IMR-90 (cell line): ENCODE data around the gene ARHGEF33. TPM values are rescaled to one million over a fixed set of nuclear protein-coding genes. Genes with fewer than 3 reads are reported as not detected.
A peak's percentile ranks its signal among the peaks of the same experiment; 100 is the strongest.

ENCODE experiments used
- ATAC-seq: fragments of 200-7000 bp; cut with Tn5 transposase; 2 replicates; pipeline ENCODE4 v1.9.1; 2020; ENCODE audit warnings: low read depth, mild to moderate bottlenecking, moderate library complexity
- BruUV-seq: library from RNA; stranded (reverse); fragments of 400-500 nt; replicated peaks from 2 replicates; lab custom pipeline; 2021; lab: Mats Ljungman, UMichigan
- CTCF ChIA-PET: fragments of 300-600 bp; formaldehyde crosslinking; extraction: SDS; loops from one replicate; lab custom pipeline; 2021; ENCODE audit warnings: antibody characterized with exemption; lab: Yijun Ruan, JAX
- POLR2A ChIA-PET: fragments of 300-600 bp; sonication (Branson Sonifier 250); formaldehyde crosslinking; loops from one replicate; lab custom pipeline; 2022; ENCODE audit warnings: antibody characterized with exemption; ENCODE audit not compliant: unreplicated experiment; lab: Charles Lee
- DNase-seq: peaks from one replicate; pipeline ENCODE4 v3.0.0; 2013
- H2AFZ ChIP-seq: replicated peaks from 2 replicates; pipeline ENCODE3; 2013; ENCODE audit warnings: low read length, mild to moderate bottlenecking; ENCODE audit not compliant: poor library complexity
- H2AK5ac ChIP-seq: 2 replicates; pipeline ENCODE4 v1.6.1; 2013; ENCODE audit warnings: low read depth, low read length, inconsistent platforms
- H2AK9ac ChIP-seq: replicated peaks from 2 replicates; pipeline ENCODE3; 2013; ENCODE audit warnings: mild to moderate bottlenecking, low read depth, low read length, moderate library complexity; ENCODE audit not compliant: poor library complexity
- H2BK120ac ChIP-seq: 2 replicates; pipeline ENCODE4 v1.6.1; 2013; ENCODE audit warnings: low read depth, low read length, inconsistent platforms
- H2BK15ac ChIP-seq: 3 replicates; pipeline ENCODE4 v1.6.1; 2013; ENCODE audit warnings: low read depth, low read length, inconsistent platforms
- H2BK20ac ChIP-seq: 2 replicates; pipeline ENCODE4 v1.6.1; 2013; ENCODE audit warnings: low read depth, mild to moderate bottlenecking, inconsistent platforms, low read length, moderate library complexity
- H2BK5ac ChIP-seq: 2 replicates; pipeline ENCODE4 v1.6.1; 2013; ENCODE audit warnings: mild to moderate bottlenecking, low read depth, low read length, inconsistent platforms; ENCODE audit not compliant: poor library complexity, severe bottlenecking
- H3K14ac ChIP-seq: replicated peaks from 2 replicates; pipeline ENCODE4 v1.6.1; 2013; ENCODE audit warnings: low read depth, low read length, inconsistent platforms
- H3K18ac ChIP-seq: 2 replicates; pipeline ENCODE4 v1.6.1; 2013; ENCODE audit warnings: low read depth, low read length, control low read depth
- H3K23ac ChIP-seq: 2 replicates; pipeline ENCODE4 v1.6.1; 2013; ENCODE audit warnings: low read depth, low read length, inconsistent platforms
- H3K27ac ChIP-seq: 2 replicates; pipeline ENCODE4 v1.5.1; 2013; ENCODE audit warnings: mild to moderate bottlenecking, control low read depth, low read length; ENCODE audit not compliant: insufficient read depth
- H3K27me3 ChIP-seq: 2 replicates; pipeline ENCODE4 v1.6.1; 2013; ENCODE audit warnings: low read length; ENCODE audit not compliant: control insufficient read depth, insufficient read depth
- H3K36me3 ChIP-seq: 2 replicates; pipeline ENCODE4 v1.6.1; 2013; ENCODE audit warnings: low read length, mixed read lengths; ENCODE audit not compliant: control insufficient read depth, insufficient read depth
- H3K4ac ChIP-seq: 2 replicates; pipeline ENCODE4 v1.6.1; 2013; ENCODE audit warnings: low read depth, low read length, inconsistent platforms
- H3K4me1 ChIP-seq: 2 replicates; pipeline ENCODE4 v1.6.1; 2013; ENCODE audit warnings: low read length, mixed read lengths; ENCODE audit not compliant: control insufficient read depth, insufficient read depth
- H3K4me2 ChIP-seq: 2 replicates; pipeline ENCODE4 v1.6.1; 2013; ENCODE audit warnings: low read depth, mild to moderate bottlenecking, control low read depth, low read length, moderate library complexity
- H3K4me3 ChIP-seq: 2 replicates; pipeline ENCODE4 v1.5.1; 2013; ENCODE audit warnings: low read depth, mild to moderate bottlenecking, control low read depth, low read length, moderate library complexity; ENCODE audit not compliant: insufficient read depth
- H3K56ac ChIP-seq: 2 replicates; pipeline ENCODE4 v1.6.1; 2013; ENCODE audit warnings: low read length, inconsistent platforms; ENCODE audit not compliant: insufficient read depth; ENCODE audit errors: extremely low read depth
- H3K79me1 ChIP-seq, 2 experiments: 2 replicates each; pipeline ENCODE4 v1.6.1; 2013; ENCODE audit warnings: low read length in 2 of 2, inconsistent platforms in 1 of 2, low read depth in 1 of 2
- H3K9ac ChIP-seq: 2 replicates; pipeline ENCODE4 v1.6.1; 2013; ENCODE audit warnings: low read depth, low read length, control low read depth
- H3K9me1 ChIP-seq: 2 replicates; pipeline ENCODE4 v1.6.1; 2013; ENCODE audit warnings: low read length, inconsistent platforms; ENCODE audit not compliant: insufficient read depth
- H3K9me3 ChIP-seq: 2 replicates; pipeline ENCODE4 v1.6.1; 2013; ENCODE audit warnings: low read length; ENCODE audit not compliant: control insufficient read depth, insufficient read depth
- H4K20me1 ChIP-seq: 2 replicates; pipeline ENCODE4 v1.6.1; 2013; ENCODE audit warnings: low read length, inconsistent platforms; ENCODE audit not compliant: insufficient read depth
- H4K5ac ChIP-seq: 2 replicates; pipeline ENCODE4 v1.6.1; 2013; ENCODE audit warnings: mild to moderate bottlenecking, low read depth, low read length, control low read depth
- H4K8ac ChIP-seq, 2 experiments: 2 replicates each; pipeline ENCODE4 v1.6.1; 2013; ENCODE audit warnings: low read depth in 2 of 2, low read length in 2 of 2, control low read depth in 1 of 2, inconsistent platforms in 1 of 2
- H4K91ac ChIP-seq: 2 replicates; pipeline ENCODE4 v1.6.1; 2013; ENCODE audit warnings: low read depth, low read length, inconsistent platforms; ENCODE audit not compliant: insufficient read depth
- BHLHE40 ChIP-seq: fragments of 150-350 bp; IDR thresholded peaks from 2 replicates; pipeline ENCODE4 v1.6.1; 2016; ENCODE audit warnings: mild to moderate bottlenecking, low read depth, low read length
- ELK1 ChIP-seq: fragments of 150-350 bp; IDR thresholded peaks from 2 replicates; pipeline ENCODE4 v1.6.1; 2016; ENCODE audit warnings: low read depth, mild to moderate bottlenecking, low read length, moderate library complexity, borderline replicate concordance
- FOS ChIP-seq: fragments of 150-350 bp; IDR thresholded peaks from 2 replicates; pipeline ENCODE4 v1.6.1; 2016; ENCODE audit warnings: low read depth, low read length
- MAFK ChIP-seq: IDR thresholded peaks from 2 replicates; pipeline ENCODE4 v1.6.1; 2012; ENCODE audit warnings: low read depth, low read length, improper control_type of control experiment
- MXI1 ChIP-seq: IDR thresholded peaks from 2 replicates; pipeline ENCODE4 v1.6.1; 2012; ENCODE audit warnings: low read depth, mild to moderate bottlenecking, low read length, moderate library complexity, borderline replicate concordance
- NFE2L2 ChIP-seq: fragments of 150-350 bp; IDR thresholded peaks from 2 replicates; pipeline ENCODE4 v1.6.1; 2016; ENCODE audit warnings: low read depth, mild to moderate bottlenecking, low read length
- POLR2A ChIP-seq: IDR thresholded peaks from 2 replicates; pipeline ENCODE4 v1.6.1; 2012; ENCODE audit warnings: mild to moderate bottlenecking, low read depth, low read length
- RAD21 ChIP-seq: IDR thresholded peaks from 2 replicates; pipeline ENCODE4 v1.6.1; 2012; ENCODE audit warnings: low read length, improper control_type of control experiment
- RCOR1 ChIP-seq: IDR thresholded peaks from 2 replicates; pipeline ENCODE4 v1.6.1; 2012; ENCODE audit warnings: mild to moderate bottlenecking, low read length, improper control_type of control experiment; ENCODE audit not compliant: insufficient replicate concordance
- RFX5 ChIP-seq: IDR thresholded peaks from 2 replicates; pipeline ENCODE4 v1.8.0; 2012; ENCODE audit warnings: low read depth, mild to moderate bottlenecking, low read length, moderate library complexity
- SMC3 ChIP-seq: fragments of 150-350 bp; IDR thresholded peaks from 2 replicates; pipeline ENCODE4 v1.6.1; 2016; ENCODE audit warnings: low read depth, mild to moderate bottlenecking, antibody characterized with exemption, low read length, moderate library complexity
- USF2 ChIP-seq: fragments of 150-350 bp; IDR thresholded peaks from 2 replicates; pipeline ENCODE4 v1.6.1; 2017; ENCODE audit warnings: mild to moderate bottlenecking, antibody characterized with exemption, low read length, low read depth
- WGBS, 2 experiments: methylation state at CpG; one replicate each; pipeline versions ENCODE4 v1.1.5 to v1.1.7; 2013; ENCODE audit warnings: missing lambda C conversion rate in 2 of 2; ENCODE audit not compliant: insufficient read length in 1 of 2; ENCODE audit errors: extremely low coverage in 2 of 2; 5-methylcytosine and 5-hydroxymethylcytosine counted together
- dilution Hi-C: fragments of 300-500 bp; cut with HindIII; formaldehyde crosslinking; loops from one replicate; pipeline ENCODE4 v1.14.3; 2018; ENCODE audit warnings: low sequenced_read_pairs; ENCODE audit not compliant: unreplicated experiment
- in situ Hi-C: fragments of 300-500 bp; cut with MboI; formaldehyde crosslinking; loops from 3 replicates; pipeline ENCODE4 v1.14.3; 2019; ENCODE audit warnings: low sequenced_read_pairs, inconsistent platforms, mixed read lengths
- intact Hi-C: fragments of 100-400 bp; cut with micrococcal nuclease; formaldehyde crosslinking; loops from 2 replicates; pipeline ENCODE4 v1.10.0; 2022
- polyA plus RNA-seq, 3 experiments: library from polyadenylated mRNA; depleted of rRNA; stranded (reverse); fragments of >200 nt; gene quantifications; 2 replicates each; pipeline ENCODE4 v1.2.3, GENCODE V29; 2012; ENCODE audit warnings: low replicate concordance in 1 of 3
- total RNA-seq: library from RNA; depleted of rRNA; stranded (reverse); fragments of >200 nt; gene quantifications from 2 replicates; pipeline ENCODE4 v1.2.3, GENCODE V29; 2012

The ARHGEF33 gene
- total and polyA plus RNA-seq, 2 of the 4 experiments (the other 2 are of a cell fraction), result 0.18 to 0.21 TPM

GRCh38 chr2:38932586-38932985 is 42.9 kb downstream of the ARHGEF33 start:
- Histone ChIP-seq H3K4me3 (no peak overlapping the region), H3K4me1 (peaks cover 4% of the 10 kb centered on the region; the same call in 1 of the 2 replicates), H4K20me1 (no peaks in the 10 kb centered on the region), H2AFZ (no peak overlapping the region), H2BK120ac (no peak overlapping the region), H3K79me1 (no peaks in the 10 kb centered on the region), H2BK20ac (no peak overlapping the region), H4K5ac (no peak overlapping the region), H3K9me1 (0 out of 2 replicates have a peak, but pooled peaks cover 1% of the 10 kb centered on the region), H4K8ac (no peak overlapping the region), H2BK15ac (no peak overlapping the region), H3K18ac (no peak overlapping the region), H4K91ac (no peak overlapping the region), H2AK5ac (no peak overlapping the region), H3K14ac (no peak overlapping the region), H2BK5ac (no peak overlapping the region), H3K4ac (no peak overlapping the region), H2AK9ac (no peak overlapping the region), H3K9ac (no peak overlapping the region), H3K4me2 (no peak overlapping the region), H3K27ac (no peak overlapping the region), H3K56ac (no peak overlapping the region), H3K36me3 (no peaks in the 10 kb centered on the region), H3K23ac (no peak overlapping the region), H3K27me3 (no peaks in the 10 kb centered on the region), H3K9me3 (no peaks in the 10 kb centered on the region)
- TF ChIP-seq ELK1 (no peak), RFX5 (no peak), SMC3 (no peak), RCOR1 (no peak), USF2 (no peak), MXI1 (no peak), FOS (no peak), BHLHE40 (no peak), MAFK (no peak), RAD21 (no peak), POLR2A (no peak), NFE2L2 (no peak)
- peak; percentile 6 for DNase-seq
- in situ Hi-C loops (no loop called here), intact Hi-C loops (no loop called here), dilution Hi-C loops (no loop called here)
- ChIA-PET CTCF (interaction anchor here (0.9 to 2.5 kb wide), 2 partner anchors 15 to 19 kb away, joined by 3 to 10 read pairs; no protein-coding TSS in a partner anchor), POLR2A (no interaction called here)
- ATAC-seq, result peak; percentile 21; the same call in 1 of the 2 replicates
- WGBS, 2 experiments, result no CpG with 5 or more reads among the region's 1 CpG
- no TSS peak for BruUV-seq
